HG03558 (cell line): ENCODE data around the gene DNAJC4.

Experiments used
- ATAC-seq: cut with Tn5 transposase; IDR thresholded peaks from one replicate; pipeline ENCODE4 v1.9.1; 2021; ENCODE audit warnings: moderate number of reproducible peaks; ENCODE audit not compliant: unreplicated experiment; ENCODE audit errors: extremely low read depth

DNAJC4 gene

GRCh38 chr11:64208086-64208795, 22.1 kb upstream of the DNAJC4 start:
- no peak for ATAC-seq

- ATAC-seq = no peak
These were observed 21.4 kb upstream of the DNAJC4 start for GRCh38 chr11:64208796-64209562.

- no peak for ATAC-seq
These were observed 20.8 kb upstream of the DNAJC4 start for GRCh38 chr11:64209563-64209843.

GRCh38 chr11:64210301-64211020, 19.9 kb upstream of the DNAJC4 start:
- ATAC-seq = no peak

GRCh38 chr11:64211181-64211872, 19.0 kb upstream of the DNAJC4 start:
- ATAC-seq = no peak

- no peak for ATAC-seq
These were observed 13.5 kb upstream of the DNAJC4 start for GRCh38 chr11:64216879-64217278.

GRCh38 chr11:64218628-64219353, 11.6 kb upstream of the DNAJC4 start:
- no peak for ATAC-seq

- ATAC-seq = no peak
These were observed 11.0 kb upstream of the DNAJC4 start for GRCh38 chr11:64219354-64219684.

GRCh38 chr11:64219755-64220154, 10.6 kb upstream of the DNAJC4 start:
- ATAC-seq = no peak

GRCh38 chr11:64220271-64220670, 10.1 kb upstream of the DNAJC4 start:
- no peak for ATAC-seq

- no peak for ATAC-seq
These were observed 9.6 kb upstream of the DNAJC4 start for GRCh38 chr11:64220798-64221197.

- ATAC-seq = no peak
These were observed 7.7 kb upstream of the DNAJC4 start for GRCh38 chr11:64222651-64223000.

GRCh38 chr11:64223001-64223651, 7.2 kb upstream of the DNAJC4 start:
- no peak for ATAC-seq

- no peak for ATAC-seq
These were observed 6.0 kb upstream of the DNAJC4 start for GRCh38 chr11:64224151-64224890.

GRCh38 chr11:64224891-64225607, 5.3 kb upstream of the DNAJC4 start:
- ATAC-seq = no peak

- no peak for ATAC-seq
These were observed 4.5 kb upstream of the DNAJC4 start, which contains the start of the genes NUDT22 and TRPT1 for GRCh38 chr11:64225608-64226506. Gene NUDT22, plus strand, starts transcription at chr11:64226274. Its CDS starts 379 bp downstream, at chr11:64226653. Gene TRPT1, minus strand, starts transcription at chr11:64226186. Its CDS starts 326 bp downstream, at chr11:64225860.

- no peak for ATAC-seq
These were observed 3.8 kb upstream of the DNAJC4 start for GRCh38 chr11:64226507-64227051.
